CD4-positive, alpha-beta T cell (primary cell): Measurements from ENCODE around the gene ZNF335. TPM values are rescaled to one million over a fixed set of nuclear protein-coding genes. Genes with fewer than 3 reads are reported as not detected.
"Not testable (repeated sequence)": the region's sequence is repeated elsewhere in the genome, so short reads cannot be mapped to it uniquely, and the experiment has no call there.

Experiments used
- ATAC-seq: fragments of 200-7000 bp; cut with Tn5 transposase; one replicate; pipeline ENCODE4 v1.10.0; 2022; ENCODE audit warnings: mild to moderate bottlenecking; ENCODE audit not compliant: poor library complexity
- CTCF ChIA-PET: fragments of 350-600 bp; sonication (Branson Sonifier 250); formaldehyde crosslinking; loops from one replicate; lab custom pipeline; 2021; ENCODE audit warnings: antibody characterized with exemption, inconsistent platforms; lab: Charles Lee
- POLR2A ChIA-PET: fragments of 350-600 bp; sonication (Branson Sonifier 250); formaldehyde crosslinking; loops from one replicate; lab custom pipeline; 2021; ENCODE audit warnings: antibody characterized with exemption, inconsistent platforms; lab: Charles Lee
- DNase-seq, 14 experiments: peaks; one replicate each; pipeline ENCODE4 v3.0.0-alpha.2; 2013 to 2020; ENCODE audit warnings: mixed read lengths in 2 of 14
- H3K27ac ChIP-seq, 2 donors: one replicate each; pipeline versions ENCODE4 v1.5.1 to v1.7.0; 2013; ENCODE audit warnings: low read length in 2 of 2, low read depth in 1 of 2, mild to moderate bottlenecking in 1 of 2
- H3K27me3 ChIP-seq, 2 experiments: 1 replicate in 1 of 2; 2 replicates in 1 of 2; pipeline versions ENCODE4 v1.6.1 to v1.7.0; 2013; ENCODE audit warnings: low read length in 2 of 2, control low read depth in 1 of 2, mild to moderate bottlenecking in 1 of 2, moderate library complexity in 1 of 2; ENCODE audit not compliant: insufficient read depth in 2 of 2, control insufficient read depth in 1 of 2
- H3K36me3 ChIP-seq: one replicate; pipeline ENCODE4 v1.6.1; 2013; ENCODE audit warnings: low read length, control low read depth; ENCODE audit not compliant: insufficient read depth
- H3K4me1 ChIP-seq: one replicate; pipeline ENCODE4 v1.6.1; 2013; ENCODE audit warnings: low read length, control low read depth; ENCODE audit not compliant: insufficient read depth
- H3K4me3 ChIP-seq: one replicate; pipeline ENCODE4 v1.5.1; 2013; ENCODE audit warnings: mild to moderate bottlenecking, low read length, moderate library complexity
- H3K9me3 ChIP-seq, 2 experiments: 1 replicate in 1 of 2; 2 replicates in 1 of 2; pipeline versions ENCODE4 v1.6.1 to v1.7.0; 2013; ENCODE audit warnings: low read length in 2 of 2, mild to moderate bottlenecking in 2 of 2, control low read depth in 1 of 2, moderate library complexity in 1 of 2; ENCODE audit not compliant: control insufficient read depth in 1 of 2, insufficient read depth in 1 of 2
- H3K27ac Mint-ChIP-seq: one replicate; pipeline ENCODE4 v1.8.0; 2020; ENCODE audit warnings: mixed read lengths
- H3K27me3 Mint-ChIP-seq: one replicate; pipeline ENCODE4 v1.8.0; 2021; ENCODE audit warnings: mixed read lengths
- H3K36me3 Mint-ChIP-seq: one replicate; pipeline ENCODE4 v1.8.0; 2021; ENCODE audit warnings: low read depth, mixed read lengths
- H3K4me1 Mint-ChIP-seq: one replicate; pipeline ENCODE4 v1.8.0; 2021; ENCODE audit warnings: low read depth, mixed read lengths
- H3K4me3 Mint-ChIP-seq: one replicate; pipeline ENCODE4 v1.8.0; 2020; ENCODE audit warnings: mild to moderate bottlenecking, mixed read lengths
- H3K9me3 Mint-ChIP-seq: one replicate; pipeline ENCODE4 v1.8.0; 2020; ENCODE audit warnings: mixed read lengths
- intact Hi-C, 2 experiments: fragments of 100-400 bp; cut with DNase I in 1 of 2; cut with micrococcal nuclease in 1 of 2; formaldehyde crosslinking; loops; one replicate each; pipeline versions ENCODE4 v1.15.1 to v1.9.0; 2023 to 2025; cut with DNase I, micrococcal nuclease
- total RNA-seq, 174 experiments: library from RNA in 2 of 174; stranded (reverse) in 2 of 174; gene quantifications; one replicate each; pipeline ENCODE4 v1.2.3 and lab custom pipeline; 2021 to 2026
- TF ChIP-seq, protein P1 (sequence below): fragments of 200-600 bp; IDR thresholded peaks from one replicate; pipeline ENCODE4 v1.8.0; 2022; ENCODE audit warnings: antibody characterized with exemption, mild to moderate bottlenecking

Gene ZNF335
- total RNA-seq, 2 experiments from 2014 or later = 67.3 to 74.6 TPM

DNA sequence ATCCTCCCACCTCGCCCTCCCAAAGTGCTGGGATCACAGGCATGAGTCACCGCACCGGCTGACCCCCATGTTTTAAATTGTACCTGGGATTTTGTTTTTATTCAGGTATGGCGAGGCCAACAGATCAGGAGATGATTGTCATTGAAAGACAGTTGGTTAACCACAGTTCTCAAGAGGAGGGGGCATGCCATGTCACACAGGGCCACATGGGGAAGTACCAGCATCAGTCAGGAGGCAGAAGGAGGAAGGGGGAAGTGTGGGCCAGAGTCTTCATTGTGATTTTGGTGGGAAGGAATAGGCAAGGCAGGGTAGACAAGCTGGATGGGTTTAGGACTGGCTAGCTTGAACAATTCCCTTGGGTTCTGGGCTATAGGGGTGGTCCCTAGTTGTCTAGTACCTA, 26.8 kb upstream of the ZNF335 start:
- ChIA-PET CTCF (interaction anchor here (4.0 to 4.3 kb wide), 2 partner anchors 12 to 15 kb away, joined by 13 to 20 read pairs; no protein-coding TSS in a partner anchor), POLR2A (interaction anchor here (1.0 to 2.3 kb wide), 2 partner anchors 11 to 27 kb away, joined by 5 to 8 read pairs; partner anchors contain the start of gene ZNF335)
- DNase-seq (peak in 3 of 14 experiments; percentile 49 to 77 (median 73)), ATAC-seq (peak; percentile 84)
- Mint-ChIP-seq H3K9me3 (no peaks in the 10 kb centered on the region), H3K36me3 (no peaks in the 10 kb centered on the region), H3K27me3 (no peaks in the 10 kb centered on the region), H3K4me1 (peaks cover 71% of the 10 kb centered on the region), H3K27ac (peak overlapping the region; percentile 8), H3K4me3 (peak overlapping the region; percentile 43)
- Histone ChIP-seq H3K4me3 (no peak overlapping the region), H3K27ac (no peak overlapping the region), H3K9me3 (no peaks in the 10 kb centered on the region), H3K36me3 (no peaks in the 10 kb centered on the region), H3K27me3 (no peaks in the 10 kb centered on the region), H3K4me1 (peaks cover 70% of the 10 kb centered on the region)
- intact Hi-C loops = no loop called here
- TF ChIP-seq, protein P1, sequence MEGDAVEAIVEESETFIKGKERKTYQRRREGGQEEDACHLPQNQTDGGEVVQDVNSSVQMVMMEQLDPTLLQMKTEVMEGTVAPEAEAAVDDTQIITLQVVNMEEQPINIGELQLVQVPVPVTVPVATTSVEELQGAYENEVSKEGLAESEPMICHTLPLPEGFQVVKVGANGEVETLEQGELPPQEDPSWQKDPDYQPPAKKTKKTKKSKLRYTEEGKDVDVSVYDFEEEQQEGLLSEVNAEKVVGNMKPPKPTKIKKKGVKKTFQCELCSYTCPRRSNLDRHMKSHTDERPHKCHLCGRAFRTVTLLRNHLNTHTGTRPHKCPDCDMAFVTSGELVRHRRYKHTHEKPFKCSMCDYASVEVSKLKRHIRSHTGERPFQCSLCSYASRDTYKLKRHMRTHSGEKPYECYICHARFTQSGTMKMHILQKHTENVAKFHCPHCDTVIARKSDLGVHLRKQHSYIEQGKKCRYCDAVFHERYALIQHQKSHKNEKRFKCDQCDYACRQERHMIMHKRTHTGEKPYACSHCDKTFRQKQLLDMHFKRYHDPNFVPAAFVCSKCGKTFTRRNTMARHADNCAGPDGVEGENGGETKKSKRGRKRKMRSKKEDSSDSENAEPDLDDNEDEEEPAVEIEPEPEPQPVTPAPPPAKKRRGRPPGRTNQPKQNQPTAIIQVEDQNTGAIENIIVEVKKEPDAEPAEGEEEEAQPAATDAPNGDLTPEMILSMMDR = no peak

DNA sequence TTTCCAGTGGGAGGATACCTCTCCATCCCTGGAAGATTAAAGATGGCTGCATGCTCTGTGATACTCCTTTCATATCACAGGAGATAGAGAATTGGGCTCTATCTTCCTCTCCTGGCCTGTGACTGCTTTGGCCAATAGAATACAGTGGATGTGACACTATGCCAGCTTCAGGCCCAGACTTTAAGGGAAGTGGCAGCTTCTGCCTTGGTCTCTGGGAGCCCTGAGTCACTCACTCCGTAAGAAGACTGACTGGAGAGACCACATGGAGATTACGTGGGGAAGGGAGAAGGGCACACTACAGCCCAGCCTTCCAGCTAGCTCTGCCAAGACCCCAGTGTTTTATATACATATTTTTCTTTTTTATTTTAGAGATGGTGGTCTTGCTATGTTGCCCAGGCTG, 26.3 kb upstream of the ZNF335 start:
- Mint-ChIP-seq H3K27me3 (no peaks in the 10 kb centered on the region), H3K4me3 (peak overlapping the region; percentile 43), H3K36me3 (no peaks in the 10 kb centered on the region), H3K4me1 (peaks cover 68% of the 10 kb centered on the region), H3K27ac (peak overlapping the region; percentile 8), H3K9me3 (no peaks in the 10 kb centered on the region)
- DNase-seq (peak in 2 of 14 experiments; percentile 64 to 74), ATAC-seq (peak; percentile 36)
- Histone ChIP-seq H3K4me1 (peaks cover 66% of the 10 kb centered on the region), H3K9me3 (no peaks in the 10 kb centered on the region), H3K27ac (no peak overlapping the region), H3K4me3 (no peak overlapping the region), H3K36me3 (no peaks in the 10 kb centered on the region), H3K27me3 (no peaks in the 10 kb centered on the region)
- TF ChIP-seq, protein P1 = no peak
- intact Hi-C loops = no loop called here
- CTCF ChIA-PET = interaction anchor here (4.3 kb wide), 1 partner anchor 15 kb away, joined by 13 read pairs; no protein-coding TSS in a partner anchor
- POLR2A ChIA-PET = no interaction called here

DNA sequence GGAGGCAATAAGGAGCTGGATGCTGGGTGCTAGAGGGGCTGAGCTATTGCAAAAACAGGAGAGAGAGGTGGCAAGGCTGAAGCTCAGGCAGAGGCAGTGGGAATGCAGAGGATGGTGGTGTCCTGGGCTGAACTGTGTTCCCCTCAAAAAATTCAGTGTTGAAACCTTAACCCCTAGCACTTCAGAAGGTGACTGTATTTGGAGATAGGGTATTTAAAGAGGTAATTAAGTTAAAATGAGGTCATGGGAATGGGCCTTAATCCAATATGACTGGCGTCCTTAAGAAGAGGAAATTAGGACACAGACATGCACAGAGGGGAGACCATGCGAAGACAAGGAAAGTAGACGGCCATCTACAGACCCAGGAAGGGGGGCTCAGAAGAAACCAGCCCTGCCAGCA, 25.2 kb upstream of the ZNF335 start:
- H3K27me3 Mint-ChIP-seq = no peaks in the 10 kb centered on the region
- no peaks in the 10 kb centered on the region for H3K9me3 ChIP-seq
- no peaks in the 10 kb centered on the region for H3K36me3 Mint-ChIP-seq
- intact Hi-C loops = no loop called here
- no peak for ATAC-seq
- DNase-seq = no peak
- ChIA-PET CTCF (no interaction called here), POLR2A (no interaction called here)
- H3K36me3 ChIP-seq = no peaks in the 10 kb centered on the region
- peak overlapping the region; percentile 29 for H3K27ac Mint-ChIP-seq
- peaks cover 65% of the 10 kb centered on the region for H3K4me1 ChIP-seq
- peaks cover 68% of the 10 kb centered on the region for H3K4me1 Mint-ChIP-seq
- H3K4me3 Mint-ChIP-seq = peak overlapping the region; percentile 64
- H3K4me3 ChIP-seq = no peak overlapping the region
- no peaks in the 10 kb centered on the region for H3K27me3 ChIP-seq
- no peak overlapping the region for H3K27ac ChIP-seq
- H3K9me3 Mint-ChIP-seq = no peaks in the 10 kb centered on the region
- TF ChIP-seq, protein P1 = no peak

DNA sequence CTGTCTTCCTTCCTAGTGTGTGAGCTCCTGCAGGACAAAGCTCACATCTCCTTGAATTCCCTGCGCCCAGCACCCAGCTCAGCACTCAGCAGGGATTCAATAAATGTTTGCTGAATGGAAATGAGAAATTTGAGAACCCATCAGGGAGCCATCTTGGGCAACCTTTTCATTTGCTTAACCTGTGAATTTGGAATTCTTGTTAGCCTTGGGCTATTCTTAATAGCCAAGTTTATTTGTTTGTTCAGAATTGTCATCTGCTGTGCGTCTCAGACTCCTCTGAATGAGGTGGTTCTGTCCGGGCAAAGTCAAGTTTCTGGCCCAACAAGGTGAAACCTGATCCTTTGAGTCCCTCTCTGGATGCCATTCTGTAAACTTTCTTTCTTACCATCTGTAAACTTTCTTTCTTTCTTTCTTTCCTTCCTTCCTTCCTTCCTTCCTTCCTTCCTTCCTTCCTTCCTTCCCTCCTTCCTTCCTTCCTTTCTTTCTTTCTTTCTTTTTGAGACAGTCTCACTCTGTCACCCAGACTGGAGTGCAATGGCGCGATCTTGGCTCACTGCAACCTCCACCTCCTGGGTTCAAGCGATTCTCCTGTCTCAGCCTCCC, 23.6 kb upstream of the ZNF335 start:
- peaks cover 53% of the 10 kb centered on the region for H3K4me1 Mint-ChIP-seq
- H3K9me3 ChIP-seq, H3K27ac ChIP-seq, ATAC-seq, H3K4me3 Mint-ChIP-seq, intact Hi-C loops, H3K27ac Mint-ChIP-seq, CTCF ChIA-PET, H3K36me3 ChIP-seq, H3K27me3 Mint-ChIP-seq, DNase-seq, H3K27me3 ChIP-seq, H3K36me3 Mint-ChIP-seq, H3K4me3 ChIP-seq, POLR2A ChIA-PET, H3K9me3 Mint-ChIP-seq: not testable (repeated sequence)
- H3K4me1 ChIP-seq = peaks cover 50% of the 10 kb centered on the region
